Stomach (tissue), 9 donors: ENCODE measurements around the gene POC1A. TPM values are rescaled to one million over a fixed set of nuclear protein-coding genes. Genes with fewer than 3 reads are reported as not detected.
A peak's percentile ranks its signal among the peaks of the same experiment; 100 is the strongest.

Experiments
- DNase-seq, 2 donors: peaks; one replicate each; pipeline versions ENCODE4 v3.0.0 to v3.0.0-alpha.2; 2013 to 2019
- H3K27ac ChIP-seq, 5 donors: fragments of 200-600 bp in 4 of 5; sonication (generic) in 4 of 5; one replicate each; pipeline ENCODE4 v1.5.1; 2013 to 2019; ENCODE audit warnings: mild to moderate bottlenecking in 1 of 5, moderate library complexity in 1 of 5
- H3K27me3 ChIP-seq, 3 donors: fragments of 200-600 bp; sonication (generic); one replicate each; pipeline ENCODE4 v1.5.1; 2017 to 2019; ENCODE audit warnings: mixed run types in 1 of 3
- H3K36me3 ChIP-seq, 4 donors: fragments of 200-600 bp; sonication (generic); 1 replicate in 3 of 4; 2 replicates in 1 of 4; pipeline ENCODE4 v1.5.1; 2016 to 2019
- H3K4me1 ChIP-seq, 4 donors: fragments of 200-600 bp; sonication (generic); one replicate each; pipeline ENCODE4 v1.5.1; 2016 to 2019
- H3K4me3 ChIP-seq, 4 donors: fragments of 200-600 bp; sonication (generic) in 3 of 4; one replicate each; pipeline ENCODE4 v1.5.1; 2016 to 2019; ENCODE audit warnings: mild to moderate bottlenecking in 1 of 4
- H3K9me3 ChIP-seq, 4 donors: fragments of 200-600 bp; sonication (generic); one replicate each; pipeline ENCODE4 v1.5.1; 2016 to 2019
- EP300 ChIP-seq: sonication (generic); formaldehyde crosslinking; IDR thresholded peaks from one replicate; pipeline ENCODE4 v1.6.1; 2017; ENCODE audit warnings: antibody characterized with exemption
- POLR2A ChIP-seq, 4 donors: fragments of 450-650 bp; IDR thresholded peaks; one replicate each; pipeline ENCODE4 v1.6.1; 2016; ENCODE audit warnings: antibody characterized with exemption in 4 of 4, control low read depth in 2 of 4, mild to moderate bottlenecking in 1 of 4, moderate library complexity in 1 of 4
- POLR2AphosphoS5 ChIP-seq, 3 donors: sonication (generic); formaldehyde crosslinking; IDR thresholded peaks; one replicate each; pipeline ENCODE4 v1.6.1; 2016; ENCODE audit warnings: antibody characterized with exemption in 3 of 3
- WGBS, 5 donors: extraction: QIAGEN DNeasy Blood & Tissue Kit in 3 of 5; methylation state at CpG; one replicate each; pipeline versions ENCODE4 v1.1.5 to v1.1.7; 2013 to 2018; 5-methylcytosine and 5-hydroxymethylcytosine counted together
- intact Hi-C: fragments of 100-400 bp; cut with DNase I; formaldehyde crosslinking; loops from one replicate; pipeline ENCODE4 v1.15.1; 2023; ENCODE audit warnings: low total_unique reads
- polyA plus RNA-seq, 3 donors: library from polyadenylated mRNA; stranded (reverse); fragments of 200-250 nt; gene quantifications; one replicate each; pipeline ENCODE4 v1.2.3, GENCODE V29; 2013
- total RNA-seq, 5 donors: library from RNA; depleted of rRNA; stranded (reverse); fragments of >200 nt; gene quantifications; one replicate each; pipeline versions ENCODE4 v1.1.0 to v1.2.3, GENCODE V29; 2014 to 2016
- TF ChIP-seq, protein P1 (sequence below), 7 experiments: fragments of 450-650 bp in 4 of 7; fragments of 200-600 bp in 3 of 7; sonication (generic) in 3 of 7; IDR thresholded peaks; one replicate each; pipeline ENCODE4 v1.5.1; 2016 to 2019; ENCODE audit warnings: antibody characterized with exemption in 7 of 7, control low read depth in 2 of 7, mild to moderate bottlenecking in 1 of 7
- donor health status: healthy with polysubstance abuse.
- donor health status: Bipolar disorder and iron deficiency.
- donor health status: healthy.

Gene POC1A
- total and polyA plus RNA-seq, 8 donors, result 1.8 to 23.2 (median 3.5) TPM; not detected in 1

DNA sequence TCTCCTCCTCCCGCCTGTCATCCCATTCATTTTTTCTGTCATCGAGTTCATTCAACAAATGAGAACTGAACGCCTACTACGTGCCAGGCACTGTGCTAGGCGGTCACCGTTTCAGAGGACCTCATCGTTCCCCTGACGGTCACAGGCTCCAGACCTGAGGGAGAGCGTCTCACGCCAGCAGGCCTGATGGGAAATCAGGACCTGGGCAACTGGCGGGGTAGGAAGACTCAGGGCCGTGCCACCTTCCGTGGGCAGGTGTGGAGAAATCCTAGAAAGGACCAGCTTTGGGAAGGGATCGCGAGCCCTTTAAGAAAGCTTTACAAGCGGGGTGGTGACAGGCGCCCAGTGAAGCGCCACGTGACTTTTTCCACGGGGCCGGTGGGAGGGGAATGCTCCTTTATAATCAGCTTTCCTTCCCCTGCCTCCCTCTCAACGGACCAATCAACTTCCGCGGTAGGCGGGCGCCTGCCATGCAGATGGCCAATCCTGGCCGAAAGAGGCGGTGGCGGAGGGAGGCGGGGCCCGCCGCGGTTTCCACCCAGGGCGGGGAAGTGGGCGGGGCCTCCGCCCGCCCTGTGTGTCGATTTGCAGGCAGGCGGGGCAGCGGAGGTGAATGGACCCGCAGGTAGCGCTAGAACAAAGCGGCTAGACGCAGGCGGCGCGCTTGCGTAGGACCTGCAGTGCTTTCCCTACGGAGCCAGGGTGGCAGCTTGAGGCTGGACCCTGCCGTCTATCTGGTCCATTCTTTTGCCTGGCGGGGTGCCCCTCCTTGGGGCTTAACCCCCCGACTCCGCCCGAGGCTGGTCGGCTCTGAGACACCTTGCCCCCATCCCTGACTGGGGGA, 97.0 kb downstream of the POC1A start:
- 0 to 1% (median 0%) methylated on average over 32 to 55 of the region's 55 CpGs for WGBS, 5 donors
- H3K9me3 ChIP-seq, result no peaks in the 10 kb centered on the region
- peak; percentile 100 for DNase-seq
- intact Hi-C loops, result no loop called here
- TF ChIP-seq POLR2AphosphoS5 (IDR thresholded peaks at IDR 0.05), result peak; percentile 43 to 66 (median 62)
- peak in 1 of 4 donors; percentile 27 for TF ChIP-seq POLR2A (IDR thresholded peaks at IDR 0.05)
- TF ChIP-seq EP300, result no peak
- TF ChIP-seq, protein P1, sequence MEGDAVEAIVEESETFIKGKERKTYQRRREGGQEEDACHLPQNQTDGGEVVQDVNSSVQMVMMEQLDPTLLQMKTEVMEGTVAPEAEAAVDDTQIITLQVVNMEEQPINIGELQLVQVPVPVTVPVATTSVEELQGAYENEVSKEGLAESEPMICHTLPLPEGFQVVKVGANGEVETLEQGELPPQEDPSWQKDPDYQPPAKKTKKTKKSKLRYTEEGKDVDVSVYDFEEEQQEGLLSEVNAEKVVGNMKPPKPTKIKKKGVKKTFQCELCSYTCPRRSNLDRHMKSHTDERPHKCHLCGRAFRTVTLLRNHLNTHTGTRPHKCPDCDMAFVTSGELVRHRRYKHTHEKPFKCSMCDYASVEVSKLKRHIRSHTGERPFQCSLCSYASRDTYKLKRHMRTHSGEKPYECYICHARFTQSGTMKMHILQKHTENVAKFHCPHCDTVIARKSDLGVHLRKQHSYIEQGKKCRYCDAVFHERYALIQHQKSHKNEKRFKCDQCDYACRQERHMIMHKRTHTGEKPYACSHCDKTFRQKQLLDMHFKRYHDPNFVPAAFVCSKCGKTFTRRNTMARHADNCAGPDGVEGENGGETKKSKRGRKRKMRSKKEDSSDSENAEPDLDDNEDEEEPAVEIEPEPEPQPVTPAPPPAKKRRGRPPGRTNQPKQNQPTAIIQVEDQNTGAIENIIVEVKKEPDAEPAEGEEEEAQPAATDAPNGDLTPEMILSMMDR (IDR thresholded peaks at IDR 0.05), result peak in 1 of 7 experiments; percentile 22
- H3K4me1 ChIP-seq, result peaks cover 32 to 58% (median 44%) of the 10 kb centered on the region in 4 donors
- H3K4me3 ChIP-seq, result peak overlapping the region; percentile 58 to 82 (median 70)
- peak overlapping the region; percentile 82 to 94 (median 89) for H3K27ac ChIP-seq
- peaks cover 2 to 15% (median 8%) of the 10 kb centered on the region in 4 donors for H3K36me3 ChIP-seq
- no peaks in the 10 kb centered on the region for H3K27me3 ChIP-seq

GRCh38 chr3:52056521-52056967, 97.7 kb downstream of the POC1A start, which contains the start of gene DUSP7:
TSS of gene DUSP7 (minus strand) at chr3:52056571. CDS start at chr3:52056366, 205 bp downstream.
- DNase-seq, result peak; percentile 79 to 92
- H3K27me3 ChIP-seq, result no peaks in the 10 kb centered on the region
- 0% methylated on average over 6 to 51 of the region's 51 CpGs for WGBS, 5 donors
- peak within 1 kb of the TSS; percentile 58 to 82 (median 70) for H3K4me3 ChIP-seq
- intact Hi-C loops, result no loop called here
- peak within 1 kb of the TSS; percentile 82 to 94 (median 90) for H3K27ac ChIP-seq
- no peaks in the 10 kb centered on the region for H3K9me3 ChIP-seq
- peaks cover 5 to 21% (median 13%) of the 10 kb centered on the region in 4 donors for H3K36me3 ChIP-seq
- TF ChIP-seq, protein P1 (IDR thresholded peaks at IDR 0.05), result no peak
- H3K4me1 ChIP-seq, result peaks cover 38 to 62% (median 50%) of the 10 kb centered on the region in 4 donors

DNA sequence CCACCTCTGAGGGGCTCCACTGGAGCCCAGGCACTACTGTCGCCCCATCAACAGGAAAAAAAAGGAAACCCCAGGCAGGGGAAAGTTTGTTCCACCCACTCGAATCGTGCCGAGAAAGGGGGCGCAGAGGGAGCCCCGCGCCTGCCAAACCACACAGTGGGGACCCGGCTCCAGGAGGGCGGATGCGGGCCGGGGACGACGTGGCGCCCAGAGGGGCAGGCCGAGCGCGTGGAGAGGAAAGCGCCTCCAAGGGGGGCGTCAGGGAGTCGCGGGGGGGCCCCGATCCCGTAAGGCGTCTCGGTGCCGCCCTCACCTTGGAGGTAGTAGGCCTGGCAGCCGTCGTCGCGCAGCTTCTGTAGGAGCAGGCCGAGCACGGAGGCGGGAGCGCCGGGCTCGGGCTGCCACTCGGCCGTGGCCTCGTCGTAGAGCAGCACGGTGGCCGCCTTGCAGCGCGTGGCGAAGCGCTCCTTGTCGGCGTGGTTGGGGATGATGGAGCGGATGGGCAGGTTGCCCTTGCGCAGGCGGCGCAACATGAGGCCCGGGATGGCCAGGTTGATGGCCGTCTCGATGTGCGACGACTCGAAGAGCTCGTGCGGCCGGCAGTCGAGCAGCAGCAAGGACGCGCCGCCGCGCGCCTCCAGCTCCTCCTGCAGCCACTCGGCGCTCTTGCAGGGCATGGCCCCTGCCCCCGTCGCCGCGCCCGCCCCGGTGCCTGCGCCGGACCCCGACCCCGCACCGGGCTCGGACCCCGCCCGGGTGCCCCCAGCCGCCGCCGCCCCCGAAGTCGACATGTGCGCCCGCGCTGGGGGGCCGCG, 98.5 kb downstream of the POC1A start:
- 0 to 1% (median 0%) methylated on average over 42 to 94 of the region's 94 CpGs for WGBS, 5 donors
- DNase-seq, result peak; percentile 49 to 86
- Histone ChIP-seq H3K4me1 (peaks cover 41 to 61% (median 58%) of the 10 kb centered on the region in 4 donors), H3K4me3 (peak overlapping the region; percentile 58 to 82 (median 70)), H3K36me3 (peaks cover 13 to 29% (median 21%) of the 10 kb centered on the region in 4 donors), H3K27ac (peak overlapping the region; percentile 73 to 94 (median 90)), H3K9me3 (no peaks in the 10 kb centered on the region), H3K27me3 (no peaks in the 10 kb centered on the region)
- intact Hi-C loops, result no loop called here
- no peak for TF ChIP-seq POLR2A (IDR thresholded peaks at IDR 0.05)
- no peak for TF ChIP-seq POLR2AphosphoS5 (IDR thresholded peaks at IDR 0.05)
- TF ChIP-seq, protein P1 (IDR thresholded peaks at IDR 0.05), result peak in 2 of 7 experiments; percentile 7 to 22
- no peak for TF ChIP-seq EP300
